Measurements from ENCODE around the gene ITGBL1. TPM values are rescaled to one million over a fixed set of nuclear protein-coding genes. Genes with fewer than 3 reads are reported as not detected.

ITGBL1 gene
- total and polyA plus RNA-seq, 2 donors (not counting 3 experiments of a cell fraction or from before 2014, with no cell fraction given), result 4.6 to 8.8 TPM

- no peak overlapping the region for H3K27ac ChIP-seq (ENCODE audit: insufficient read depth, low read depth, low read length)
- no peak for FAIRE-seq
- intact Hi-C loops (cut with micrococcal nuclease) (no loop called here), dilution Hi-C loops (cut with MboI; ENCODE audit: extremely low pct_ligation_motif_present, low sequenced_read_pairs) (no loop called here)
- no peak overlapping the region for H3K9ac ChIP-seq (replicated peaks; ENCODE audit: extremely low read depth, insufficient read depth, low read length)
- no peaks in the 10 kb centered on the region for H3K9me3 ChIP-seq (replicated peaks; ENCODE audit: control insufficient read depth, insufficient read depth, low read length)
- no peaks in the 10 kb centered on the region for H3K27me3 ChIP-seq (ENCODE audit: control insufficient read depth in 2 of 2, insufficient read depth in 2 of 2, low read length in 2 of 2)
- H3K79me2 ChIP-seq (ENCODE audit: control insufficient read depth, insufficient read depth, low read length), result no peaks in the 10 kb centered on the region
- no peaks in the 10 kb centered on the region for H3K36me3 ChIP-seq (ENCODE audit: control insufficient read depth in 2 of 2, extremely low read depth in 1 of 2, insufficient read depth in 2 of 2, low read length in 2 of 2)
- H4K20me1 ChIP-seq (replicated peaks; ENCODE audit: control insufficient read depth, extremely low read depth, insufficient read depth, low read length), result no peaks in the 10 kb centered on the region
- no peaks in the 10 kb centered on the region for H3K9me1 ChIP-seq (replicated peaks; ENCODE audit: control insufficient read depth, extremely low read depth, insufficient read depth, low read length)
- BruUV-seq (replicated peaks), result no TSS peak
- CTCF ChIA-PET, result no interaction called here
- H2AFZ ChIP-seq (ENCODE audit: low read depth, low read length), result no peak overlapping the region
- TF ChIP-seq GATA2 (IDR thresholded peaks at IDR 0.05; ENCODE audit: insufficient read depth, insufficient read length, low read depth, low read length) (no peak), EZH2 (IDR thresholded peaks at IDR 0.05; ENCODE audit: borderline replicate concordance, low read depth, low read length, severe bottlenecking) (no peak), POLR2A (IDR thresholded peaks at IDR 0.05; ENCODE audit: low read depth, low read length) (no peak), FOS (IDR thresholded peaks at IDR 0.05; ENCODE audit: borderline replicate concordance, insufficient read depth, low read length) (no peak), MAX (IDR thresholded peaks at IDR 0.05; ENCODE audit: insufficient read depth, insufficient read length) (no peak), MYC (IDR thresholded peaks at IDR 0.05; ENCODE audit: low read depth, low read length) (no peak), JUN (IDR thresholded peaks at IDR 0.05; ENCODE audit: borderline replicate concordance, insufficient read depth, insufficient read length, low read depth) (no peak), POLR2AphosphoS5 (IDR thresholded peaks at IDR 0.05; ENCODE audit: insufficient read depth, low read depth, low read length) (no peak)
- TF ChIP-seq, protein P1, sequence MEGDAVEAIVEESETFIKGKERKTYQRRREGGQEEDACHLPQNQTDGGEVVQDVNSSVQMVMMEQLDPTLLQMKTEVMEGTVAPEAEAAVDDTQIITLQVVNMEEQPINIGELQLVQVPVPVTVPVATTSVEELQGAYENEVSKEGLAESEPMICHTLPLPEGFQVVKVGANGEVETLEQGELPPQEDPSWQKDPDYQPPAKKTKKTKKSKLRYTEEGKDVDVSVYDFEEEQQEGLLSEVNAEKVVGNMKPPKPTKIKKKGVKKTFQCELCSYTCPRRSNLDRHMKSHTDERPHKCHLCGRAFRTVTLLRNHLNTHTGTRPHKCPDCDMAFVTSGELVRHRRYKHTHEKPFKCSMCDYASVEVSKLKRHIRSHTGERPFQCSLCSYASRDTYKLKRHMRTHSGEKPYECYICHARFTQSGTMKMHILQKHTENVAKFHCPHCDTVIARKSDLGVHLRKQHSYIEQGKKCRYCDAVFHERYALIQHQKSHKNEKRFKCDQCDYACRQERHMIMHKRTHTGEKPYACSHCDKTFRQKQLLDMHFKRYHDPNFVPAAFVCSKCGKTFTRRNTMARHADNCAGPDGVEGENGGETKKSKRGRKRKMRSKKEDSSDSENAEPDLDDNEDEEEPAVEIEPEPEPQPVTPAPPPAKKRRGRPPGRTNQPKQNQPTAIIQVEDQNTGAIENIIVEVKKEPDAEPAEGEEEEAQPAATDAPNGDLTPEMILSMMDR (IDR thresholded peaks at IDR 0.05; ENCODE audit: extremely low read depth in 1 of 2, insufficient read depth in 1 of 2, low read depth in 1 of 2, low read length in 2 of 2), result no peak
- no peak overlapping the region for H3K4me2 ChIP-seq (ENCODE audit: insufficient read depth, low read length)
- H3K4me3 ChIP-seq (replicated peaks in 1 of 3; ENCODE audit: insufficient read depth in 1 of 3, low read depth in 1 of 3, low read length in 3 of 3), result no peak overlapping the region
- POLR2A ChIA-PET, result no interaction called here
- no peak for DNase-seq (ENCODE audit: low read depth, low spot score)
- no peaks in the 10 kb centered on the region for H3K4me1 ChIP-seq (ENCODE audit: control insufficient read depth, extremely low read depth, insufficient read depth, low read length)
These were observed 202.4 kb downstream of the ITGBL1 start for GRCh38 chr13:101654883-101655282.

All from endothelial cell of umbilical vein (primary cell).